ENCODE data around the gene MYO5B. TPM values are rescaled to one million over a fixed set of nuclear protein-coding genes. Genes with fewer than 3 reads are reported as not detected.

Gene MYO5B
- total RNA-seq, 4 donors from 2014 or later: 6.3 to 35.2 (median 10.2) TPM

GRCh38 chr18:50092245-50092805 lies 102.6 kb downstream of the MYO5B start:
- Histone ChIP-seq H3K4me3 (no peak overlapping the region), H3K27me3 (no peaks in the 10 kb centered on the region), H3K27ac (no peak overlapping the region), H3K36me3 (no peaks in the 10 kb centered on the region), H3K9me3 (no peaks in the 10 kb centered on the region), H3K4me1 (no peaks in the 10 kb centered on the region)
- no peak for TF ChIP-seq POLR2A (IDR thresholded peaks at IDR 0.05)
- no peak for TF ChIP-seq EP300 (IDR thresholded peaks at IDR 0.05)
- no peak for TF ChIP-seq CTCF (IDR thresholded peaks at IDR 0.05)
- DNase-seq (ENCODE audit: low spot score in 2 of 2): no peak
- 20 to 21% methylated on average over 3 of the region's 3 CpGs for WGBS, 2 donors

DNA sequence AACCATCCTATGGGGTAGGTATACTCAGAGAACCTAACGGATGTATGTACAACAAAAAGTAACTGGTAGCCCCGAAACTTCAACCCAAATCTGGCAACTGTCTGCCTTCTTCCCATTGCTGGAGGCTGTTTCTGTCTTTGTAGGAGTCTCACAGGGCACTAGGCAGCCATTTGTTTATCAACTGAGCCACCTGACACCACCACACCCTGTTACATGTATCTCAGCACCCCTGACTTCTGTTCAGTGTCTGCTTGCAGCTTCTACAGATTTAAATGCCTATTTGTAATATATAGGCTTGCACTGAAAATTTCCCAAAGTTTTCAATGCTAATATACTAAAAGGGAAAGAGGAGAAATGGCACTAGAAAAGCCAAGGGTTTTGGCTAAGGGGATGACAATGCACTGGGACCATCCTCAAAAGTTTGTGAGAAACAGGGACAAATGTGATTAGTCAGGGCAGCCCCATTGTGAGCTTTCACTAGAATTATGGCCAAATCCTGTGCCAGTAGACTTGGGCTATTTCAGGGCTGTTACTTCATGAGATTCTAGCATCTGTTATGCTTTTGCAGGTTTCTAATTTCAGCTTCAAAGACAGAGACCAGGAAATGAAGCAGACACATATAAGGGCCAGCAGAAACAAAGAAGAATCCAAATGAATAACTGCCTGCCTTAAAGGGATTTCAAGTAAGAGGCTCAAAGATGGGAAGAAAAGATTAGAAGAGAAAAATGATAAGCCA lies 103.3 kb downstream of the MYO5B start:
- no peak for DNase-seq (ENCODE audit: low spot score in 2 of 2)
- no peak overlapping the region for H3K27ac ChIP-seq
- WGBS, 2 donors: 83 to 86% methylated on average over 2 of the region's 2 CpGs
- H3K36me3 ChIP-seq: no peaks in the 10 kb centered on the region
- H3K27me3 ChIP-seq: no peaks in the 10 kb centered on the region
- H3K4me1 ChIP-seq: no peaks in the 10 kb centered on the region
- no peak overlapping the region for H3K4me3 ChIP-seq
- TF ChIP-seq EP300 (IDR thresholded peaks at IDR 0.05): no peak
- TF ChIP-seq CTCF (IDR thresholded peaks at IDR 0.05): no peak
- no peak for TF ChIP-seq POLR2A (IDR thresholded peaks at IDR 0.05)
- no peaks in the 10 kb centered on the region for H3K9me3 ChIP-seq

- Histone ChIP-seq H3K27me3 (no peaks in the 10 kb centered on the region), H3K36me3 (no peaks in the 10 kb centered on the region), H3K4me1 (no peaks in the 10 kb centered on the region), H3K4me3 (no peak overlapping the region), H3K27ac (no peak overlapping the region), H3K9me3 (no peaks in the 10 kb centered on the region)
- DNase-seq (ENCODE audit: low spot score in 2 of 2): no peak
- 86 to 88% methylated on average over 6 of the region's 6 CpGs for WGBS, 2 donors
- TF ChIP-seq CTCF (IDR thresholded peaks at IDR 0.05) (no peak), EP300 (IDR thresholded peaks at IDR 0.05) (no peak), POLR2A (IDR thresholded peaks at IDR 0.05) (no peak)
These were observed 104.3 kb downstream of the MYO5B start for GRCh38 chr18:50090370-50091312.

GRCh38 chr18:50089702-50090101 lies 105.2 kb downstream of the MYO5B start:
- DNase-seq (ENCODE audit: low spot score in 2 of 2): no peak
- no peaks in the 10 kb centered on the region for H3K27me3 ChIP-seq
- WGBS, 2 donors: 83 to 89% methylated on average over 9 of the region's 9 CpGs
- H3K27ac ChIP-seq: no peak overlapping the region
- no peaks in the 10 kb centered on the region for H3K4me1 ChIP-seq
- H3K9me3 ChIP-seq: no peaks in the 10 kb centered on the region
- no peak overlapping the region for H3K4me3 ChIP-seq
- no peaks in the 10 kb centered on the region for H3K36me3 ChIP-seq
- TF ChIP-seq EP300 (IDR thresholded peaks at IDR 0.05) (no peak), POLR2A (IDR thresholded peaks at IDR 0.05) (no peak), CTCF (IDR thresholded peaks at IDR 0.05) (no peak)
